HCT116 (cell line): ENCODE measurements around the gene SHISA4. TPM values are rescaled to one million over a fixed set of nuclear protein-coding genes. Genes with fewer than 3 reads are reported as not detected.

Source experiments
- ATAC-seq: fragments of 200-7000 bp; cut with Tn5 transposase; 2 replicates; pipeline ENCODE4 v1.9.1; 2020; ENCODE audit warnings: mild to moderate bottlenecking, moderate library complexity
- BruUV-seq: library from RNA; stranded (reverse); fragments of 400-500 nt; replicated peaks from 2 replicates; lab custom pipeline; 2021; lab: Mats Ljungman, UMichigan
- CTCF ChIA-PET: fragments of 300-600 bp; sonication (Branson Sonifier 250); formaldehyde crosslinking; loops from one replicate; lab custom pipeline; 2021; ENCODE audit warnings: antibody characterized with exemption; lab: Charles Lee
- POLR2A ChIA-PET: fragments of 300-600, 350-600 bp; sonication (Branson Sonifier 250); formaldehyde crosslinking; loops from one replicate; lab custom pipeline; 2021; ENCODE audit warnings: antibody characterized with exemption; lab: Charles Lee
- RAD21 ChIA-PET, 2 experiments: fragments of 300-600 bp; sonication (Branson Sonifier 250); formaldehyde crosslinking; loops; one replicate each; lab custom pipeline; 2023; ENCODE audit warnings: low total read pairs in 2 of 2; ENCODE audit not compliant: uncharacterized antibody in 2 of 2, unreplicated experiment in 2 of 2, low non-redundant PET in 1 of 2; lab: Charles Lee
- DNase-seq: peaks from one replicate; pipeline ENCODE4 v3.0.0-alpha.2; 2010; ENCODE audit warnings: low read depth, low spot score
- H2AFZ ChIP-seq: fragments of 200-600 bp; shearing (Covaris generic), sonication (generic); 2 replicates; pipeline ENCODE4 v1.6.1; 2017; ENCODE audit warnings: low read depth, mixed run types, mixed read lengths, antibody characterized with exemption, low read length; ENCODE audit not compliant: poor library complexity, severe bottlenecking
- H3K27ac ChIP-seq: 2 replicates; pipeline ENCODE4 v1.5.1; 2012; ENCODE audit warnings: low read depth, low read length
- H3K27me3 ChIP-seq: fragments of 200-600 bp; sonication (generic); 2 replicates; pipeline ENCODE4 v1.6.1; 2016; ENCODE audit warnings: mixed run types, low read length, mixed read lengths; ENCODE audit not compliant: insufficient read depth
- H3K36me3 ChIP-seq, 2 experiments: fragments of 200-500 bp in 1 of 2; fragments of 200-600 bp in 1 of 2; sonication (Bioruptor generic) in 1 of 2; sonication (generic) in 1 of 2; 2 replicates each; pipeline versions ENCODE4 v1.5.1 to v1.6.1; 2014 to 2016; ENCODE audit warnings: low read length in 2 of 2, inconsistent platforms in 1 of 2, mixed read lengths in 1 of 2, mixed run types in 1 of 2; ENCODE audit not compliant: insufficient read depth in 2 of 2, control insufficient read depth in 1 of 2
- H3K4me1 ChIP-seq, 2 experiments: fragments of 200-600 bp in 1 of 2; sonication (generic) in 1 of 2; 2 replicates each; pipeline versions ENCODE4 v1.5.1 to v1.6.1; 2012 to 2017; ENCODE audit warnings: low read length in 2 of 2, inconsistent platforms in 1 of 2, mild to moderate bottlenecking in 1 of 2, mixed read lengths in 1 of 2, mixed run types in 1 of 2, moderate library complexity in 1 of 2; ENCODE audit not compliant: insufficient read depth in 2 of 2, control insufficient read depth in 1 of 2
- H3K4me2 ChIP-seq: fragments of 200-600 bp; sonication (generic); 2 replicates; pipeline ENCODE4 v1.6.1; 2017; ENCODE audit warnings: mixed run types, low read length, mixed read lengths
- H3K4me3 ChIP-seq, 2 experiments: fragments of 200-600 bp in 1 of 2; sonication (generic) in 1 of 2; replicated peaks in 1 of 2; 2 replicates each; pipeline ENCODE4 v1.5.1; 2011 to 2016; ENCODE audit warnings: low read length in 2 of 2, control low read depth in 1 of 2, low read depth in 1 of 2, mild to moderate bottlenecking in 1 of 2, mixed read lengths in 1 of 2, mixed run types in 1 of 2
- H3K79me2 ChIP-seq: fragments of 200-600 bp; sonication (generic); 2 replicates; pipeline ENCODE4 v1.6.1; 2017; ENCODE audit warnings: mild to moderate bottlenecking, mixed run types, low read length, moderate library complexity, mixed read lengths; ENCODE audit not compliant: insufficient read depth
- H3K9ac ChIP-seq: fragments of 200-600 bp; sonication (generic); 2 replicates; pipeline ENCODE4 v1.6.1; 2016; ENCODE audit warnings: low read length, mixed read lengths
- H3K9me2 ChIP-seq: fragments of 200-600 bp; sonication (generic), shearing (Covaris generic); 2 replicates; pipeline ENCODE4 v1.6.1; 2017; ENCODE audit warnings: mixed run types, mild to moderate bottlenecking, moderate library complexity; ENCODE audit not compliant: insufficient read depth
- H3K9me3 ChIP-seq, 2 experiments: fragments of 200-500 bp in 1 of 2; fragments of 200-600 bp in 1 of 2; sonication (Bioruptor generic) in 1 of 2; sonication (generic) in 1 of 2; 2 replicates each; pipeline ENCODE4 v1.6.1; 2014 to 2017; ENCODE audit warnings: low read length in 2 of 2, mixed read lengths in 2 of 2, inconsistent platforms in 1 of 2, low read depth in 1 of 2, mild to moderate bottlenecking in 1 of 2, mixed run types in 1 of 2, moderate library complexity in 1 of 2; ENCODE audit not compliant: control insufficient read depth in 1 of 2, insufficient read depth in 1 of 2
- H4K20me1 ChIP-seq: fragments of 200-600 bp; sonication (generic), shearing (Covaris generic); 2 replicates; pipeline ENCODE4 v1.6.1; 2017; ENCODE audit warnings: mixed run types, mild to moderate bottlenecking, moderate library complexity; ENCODE audit not compliant: insufficient read depth
- CBX3 ChIP-seq: IDR thresholded peaks from 2 replicates; pipeline ENCODE4 v1.6.1; 2012; ENCODE audit warnings: low read depth
- CEBPB ChIP-seq: IDR thresholded peaks from 2 replicates; pipeline ENCODE4 v1.6.1; 2012; ENCODE audit warnings: low read depth
- ELF1 ChIP-seq: IDR thresholded peaks from 2 replicates; pipeline ENCODE4 v1.6.1; 2012; ENCODE audit warnings: low read depth, borderline replicate concordance
- EZH2 ChIP-seq: fragments of 200-600 bp; sonication (generic); IDR thresholded peaks from 2 replicates; pipeline ENCODE4 v1.6.1; 2017; ENCODE audit warnings: antibody characterized with exemption, mixed run types
- EZH2phosphoT487 ChIP-seq: fragments of 200-600 bp; IDR thresholded peaks from 2 replicates; pipeline ENCODE4 v1.6.1; 2018; ENCODE audit warnings: antibody characterized with exemption, borderline replicate concordance
- FOSL1 ChIP-seq: IDR thresholded peaks from 2 replicates; pipeline ENCODE4 v1.6.1; 2012; ENCODE audit warnings: low read depth
- JUND ChIP-seq: IDR thresholded peaks from 2 replicates; pipeline ENCODE4 v1.6.1; 2012
- POLR2A ChIP-seq: IDR thresholded peaks from 2 replicates; pipeline ENCODE4 v1.7.0; 2011; ENCODE audit warnings: borderline replicate concordance; ENCODE audit not compliant: insufficient read depth, insufficient read length; ENCODE audit errors: extremely low read depth
- RAD21 ChIP-seq: IDR thresholded peaks from 2 replicates; pipeline ENCODE4 v1.6.1; 2012; ENCODE audit warnings: low read depth, mild to moderate bottlenecking
- SIN3A ChIP-seq: IDR thresholded peaks from 2 replicates; pipeline ENCODE4 v1.6.1; 2012; ENCODE audit warnings: low read depth
- SP1 ChIP-seq: IDR thresholded peaks from 2 replicates; pipeline ENCODE4 v1.6.1; 2012; ENCODE audit warnings: low read depth
- SRF ChIP-seq: IDR thresholded peaks from 2 replicates; pipeline ENCODE4 v1.6.1; 2012; ENCODE audit warnings: low read depth
- TCF7L2 ChIP-seq: IDR thresholded peaks from 2 replicates; pipeline ENCODE4 v1.7.0; 2011; ENCODE audit warnings: borderline replicate concordance, inconsistent platforms; ENCODE audit not compliant: insufficient read depth, insufficient read length; ENCODE audit errors: extremely low read depth
- YY1 ChIP-seq: IDR thresholded peaks from 2 replicates; pipeline ENCODE4 v1.6.1; 2011; ENCODE audit warnings: low read length, low read depth, moderate library complexity, mild to moderate bottlenecking; ENCODE audit not compliant: insufficient replicate concordance; ENCODE audit errors: extremely low read depth
- ZFX ChIP-seq: fragments of 450-650 bp; IDR thresholded peaks from 2 replicates; pipeline ENCODE4 v1.6.1; 2017
- intact Hi-C: fragments of 100-400 bp; cut with micrococcal nuclease; formaldehyde crosslinking; loops from 2 replicates; pipeline ENCODE4 v1.10.0; 2022
- total RNA-seq: library from RNA; stranded (reverse); gene quantifications from one replicate; pipeline ENCODE4 v1.2.1, GENCODE V29; 2021; ENCODE audit not compliant: unreplicated experiment
- TF ChIP-seq, protein P1 (sequence below), 3 experiments: fragments of 200-600 bp in 1 of 3; sonication (generic) in 1 of 3; IDR thresholded peaks in 2 of 3; conservative IDR thresholded peaks in 1 of 3; 2 replicates each; pipeline ENCODE4 v1.5.1; 2012 to 2017; ENCODE audit warnings: low read depth in 2 of 3, low read length in 2 of 3, antibody characterized with exemption in 1 of 3, borderline replicate concordance in 1 of 3, control low read depth in 1 of 3, mild to moderate bottlenecking in 1 of 3, mixed read lengths in 1 of 3, mixed run types in 1 of 3, moderate library complexity in 1 of 3; ENCODE audit not compliant: insufficient read depth in 1 of 3
- TF ChIP-seq, protein P2 (sequence below): IDR thresholded peaks from 2 replicates; pipeline ENCODE4 v1.6.1; 2012; ENCODE audit warnings: low read depth
- TF ChIP-seq, protein P3 (sequence below): IDR thresholded peaks from 2 replicates; pipeline ENCODE4 v1.6.1; 2012

SHISA4 gene
- total RNA-seq, 1 experiment from 2014 or later, result 15.2 TPM

DNA sequence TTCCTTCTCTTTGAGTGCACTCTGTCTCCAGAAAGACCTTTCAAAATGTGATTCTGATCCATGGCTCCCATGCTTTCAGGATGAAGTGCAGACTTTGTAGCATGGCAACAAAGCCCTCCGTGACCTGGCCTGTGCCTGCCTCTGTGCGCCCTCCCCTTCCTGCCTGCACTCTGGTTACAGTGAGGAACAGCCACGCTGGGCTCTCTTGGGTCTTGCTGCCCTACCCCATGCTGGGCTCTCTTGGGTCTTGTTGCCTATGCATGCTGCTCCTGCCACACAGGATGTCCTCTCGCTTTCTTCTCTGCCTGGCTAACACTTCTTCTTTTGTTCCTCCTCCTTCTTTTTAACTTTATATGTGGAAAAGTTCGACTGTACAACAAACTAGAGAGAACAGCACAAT lies 29.6 kb downstream of the SHISA4 start:
- intact Hi-C loops, result no loop called here
- RAD21 ChIA-PET, result no interaction called here
- Histone ChIP-seq H4K20me1 (no peaks in the 10 kb centered on the region), H3K9ac (no peak overlapping the region), H3K4me2 (no peak overlapping the region), H3K79me2 (no peaks in the 10 kb centered on the region), H2AFZ (no peak overlapping the region), H3K9me3 (no peaks in the 10 kb centered on the region), H3K9me2 (no peaks in the 10 kb centered on the region), H3K4me3 (no peak overlapping the region), H3K27ac (no peak overlapping the region), H3K4me1 (peaks cover 5 to 14% of the 10 kb centered on the region in 2 experiments; a peak in 3 of 4 replicates), H3K36me3 (no peaks in the 10 kb centered on the region), H3K27me3 (no peaks in the 10 kb centered on the region)
- POLR2A ChIA-PET, result no interaction called here
- CTCF ChIA-PET, result no interaction called here
- TF ChIP-seq EZH2 (no peak), EZH2phosphoT487 (no peak), YY1 (no peak), SRF (no peak), CBX3 (no peak), ELF1 (no peak), FOSL1 (no peak), SP1 (no peak), TCF7L2 (no peak), RAD21 (no peak), POLR2A (no peak), CEBPB (no peak), SIN3A (no peak), JUND (no peak), ZFX (no peak)
- TF ChIP-seq, protein P1, sequence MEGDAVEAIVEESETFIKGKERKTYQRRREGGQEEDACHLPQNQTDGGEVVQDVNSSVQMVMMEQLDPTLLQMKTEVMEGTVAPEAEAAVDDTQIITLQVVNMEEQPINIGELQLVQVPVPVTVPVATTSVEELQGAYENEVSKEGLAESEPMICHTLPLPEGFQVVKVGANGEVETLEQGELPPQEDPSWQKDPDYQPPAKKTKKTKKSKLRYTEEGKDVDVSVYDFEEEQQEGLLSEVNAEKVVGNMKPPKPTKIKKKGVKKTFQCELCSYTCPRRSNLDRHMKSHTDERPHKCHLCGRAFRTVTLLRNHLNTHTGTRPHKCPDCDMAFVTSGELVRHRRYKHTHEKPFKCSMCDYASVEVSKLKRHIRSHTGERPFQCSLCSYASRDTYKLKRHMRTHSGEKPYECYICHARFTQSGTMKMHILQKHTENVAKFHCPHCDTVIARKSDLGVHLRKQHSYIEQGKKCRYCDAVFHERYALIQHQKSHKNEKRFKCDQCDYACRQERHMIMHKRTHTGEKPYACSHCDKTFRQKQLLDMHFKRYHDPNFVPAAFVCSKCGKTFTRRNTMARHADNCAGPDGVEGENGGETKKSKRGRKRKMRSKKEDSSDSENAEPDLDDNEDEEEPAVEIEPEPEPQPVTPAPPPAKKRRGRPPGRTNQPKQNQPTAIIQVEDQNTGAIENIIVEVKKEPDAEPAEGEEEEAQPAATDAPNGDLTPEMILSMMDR (IDR thresholded peaks at IDR 0.05 in 2 of 3, conservative IDR thresholded peaks at IDR 0.05 in 1 of 3; ENCODE audit: borderline replicate concordance in 1 of 3, insufficient read depth in 1 of 3, low read depth in 2 of 3, low read length in 2 of 3), result no peak
- TF ChIP-seq, protein P2, sequence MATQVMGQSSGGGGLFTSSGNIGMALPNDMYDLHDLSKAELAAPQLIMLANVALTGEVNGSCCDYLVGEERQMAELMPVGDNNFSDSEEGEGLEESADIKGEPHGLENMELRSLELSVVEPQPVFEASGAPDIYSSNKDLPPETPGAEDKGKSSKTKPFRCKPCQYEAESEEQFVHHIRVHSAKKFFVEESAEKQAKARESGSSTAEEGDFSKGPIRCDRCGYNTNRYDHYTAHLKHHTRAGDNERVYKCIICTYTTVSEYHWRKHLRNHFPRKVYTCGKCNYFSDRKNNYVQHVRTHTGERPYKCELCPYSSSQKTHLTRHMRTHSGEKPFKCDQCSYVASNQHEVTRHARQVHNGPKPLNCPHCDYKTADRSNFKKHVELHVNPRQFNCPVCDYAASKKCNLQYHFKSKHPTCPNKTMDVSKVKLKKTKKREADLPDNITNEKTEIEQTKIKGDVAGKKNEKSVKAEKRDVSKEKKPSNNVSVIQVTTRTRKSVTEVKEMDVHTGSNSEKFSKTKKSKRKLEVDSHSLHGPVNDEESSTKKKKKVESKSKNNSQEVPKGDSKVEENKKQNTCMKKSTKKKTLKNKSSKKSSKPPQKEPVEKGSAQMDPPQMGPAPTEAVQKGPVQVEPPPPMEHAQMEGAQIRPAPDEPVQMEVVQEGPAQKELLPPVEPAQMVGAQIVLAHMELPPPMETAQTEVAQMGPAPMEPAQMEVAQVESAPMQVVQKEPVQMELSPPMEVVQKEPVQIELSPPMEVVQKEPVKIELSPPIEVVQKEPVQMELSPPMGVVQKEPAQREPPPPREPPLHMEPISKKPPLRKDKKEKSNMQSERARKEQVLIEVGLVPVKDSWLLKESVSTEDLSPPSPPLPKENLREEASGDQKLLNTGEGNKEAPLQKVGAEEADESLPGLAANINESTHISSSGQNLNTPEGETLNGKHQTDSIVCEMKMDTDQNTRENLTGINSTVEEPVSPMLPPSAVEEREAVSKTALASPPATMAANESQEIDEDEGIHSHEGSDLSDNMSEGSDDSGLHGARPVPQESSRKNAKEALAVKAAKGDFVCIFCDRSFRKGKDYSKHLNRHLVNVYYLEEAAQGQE, result no peak
- TF ChIP-seq, protein P3, sequence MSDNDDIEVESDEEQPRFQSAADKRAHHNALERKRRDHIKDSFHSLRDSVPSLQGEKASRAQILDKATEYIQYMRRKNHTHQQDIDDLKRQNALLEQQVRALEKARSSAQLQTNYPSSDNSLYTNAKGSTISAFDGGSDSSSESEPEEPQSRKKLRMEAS, result no peak
- ATAC-seq (no peak), DNase-seq (no peak)
- no TSS peak for BruUV-seq
